ENCODE measurements around the gene C19orf38.

DNA sequence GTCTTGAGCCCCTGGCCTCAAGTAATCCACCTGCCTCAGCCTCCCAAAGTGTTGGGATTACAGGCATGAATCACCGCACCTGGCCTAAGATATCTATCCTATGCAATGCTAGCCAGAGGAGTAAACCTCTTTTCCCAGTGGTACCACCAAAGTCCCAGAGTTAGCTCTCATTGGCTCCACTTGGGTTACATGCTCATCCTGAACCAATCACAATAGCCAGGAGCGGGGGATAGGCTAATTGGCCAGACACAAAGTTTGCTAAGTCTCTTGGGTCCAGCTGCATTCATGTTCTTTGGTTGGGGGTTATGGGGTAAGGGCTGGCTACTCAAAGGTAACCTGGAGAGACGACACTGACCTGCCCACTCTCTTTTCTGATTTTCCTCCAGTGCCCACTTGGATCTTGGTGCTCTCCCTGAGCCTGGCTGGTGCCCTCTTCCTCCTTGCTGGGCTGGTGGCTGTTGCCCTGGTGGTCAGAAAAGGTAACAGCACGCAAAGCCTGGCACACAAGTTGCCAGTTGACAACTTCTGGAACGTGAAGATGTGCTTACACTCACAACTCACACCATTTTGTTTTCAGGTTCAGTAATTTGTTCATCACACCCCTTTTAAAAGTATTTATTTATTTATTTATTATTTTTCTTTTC lies 7.8 kb downstream of the C19orf38 start:
- TF ChIP-seq, protein P1, sequence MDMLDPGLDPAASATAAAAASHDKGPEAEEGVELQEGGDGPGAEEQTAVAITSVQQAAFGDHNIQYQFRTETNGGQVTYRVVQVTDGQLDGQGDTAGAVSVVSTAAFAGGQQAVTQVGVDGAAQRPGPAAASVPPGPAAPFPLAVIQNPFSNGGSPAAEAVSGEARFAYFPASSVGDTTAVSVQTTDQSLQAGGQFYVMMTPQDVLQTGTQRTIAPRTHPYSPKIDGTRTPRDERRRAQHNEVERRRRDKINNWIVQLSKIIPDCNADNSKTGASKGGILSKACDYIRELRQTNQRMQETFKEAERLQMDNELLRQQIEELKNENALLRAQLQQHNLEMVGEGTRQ (IDR thresholded peaks at IDR 0.05; ENCODE audit: borderline replicate concordance, low read depth, low read length) = no peak
- TF ChIP-seq MXI1 (IDR thresholded peaks at IDR 0.05; ENCODE audit: low read depth, low read length) (no peak), FOXJ3 (CRISPR knock-in tag; IDR thresholded peaks at IDR 0.05) (no peak), GATA2 (CRISPR knock-in tag; IDR thresholded peaks at IDR 0.05) (no peak)
